Gastroesophageal sphincter (tissue), 4 donors: Measurements from ENCODE around the gene SSBP2. TPM values are rescaled to one million over a fixed set of nuclear protein-coding genes. Genes with fewer than 3 reads are reported as not detected.

ENCODE experiments used
- ATAC-seq: fragments of 150-250 bp; one replicate; pipeline ENCODE4 v1.9.1; 2016; ENCODE audit warnings: mild to moderate bottlenecking, moderate library complexity
- H3K27ac ChIP-seq, 4 donors: fragments of 200-600 bp; sonication (generic) in 3 of 4; 1 replicate in 3 of 4; 2 replicates in 1 of 4; pipeline ENCODE4 v1.5.1; 2016 to 2019
- H3K27me3 ChIP-seq: fragments of 200-600 bp; sonication (generic); one replicate; pipeline ENCODE4 v1.5.1; 2019
- H3K36me3 ChIP-seq, 2 donors: fragments of 200-600 bp; sonication (generic); one replicate each; pipeline ENCODE4 v1.5.1; 2019; ENCODE audit warnings: control low read depth in 1 of 2
- H3K4me1 ChIP-seq, 3 donors: fragments of 200-600 bp; sonication (generic); 1 replicate in 2 of 3; 2 replicates in 1 of 3; pipeline ENCODE4 v1.5.1; 2016 to 2019; ENCODE audit warnings: control low read depth in 2 of 3
- H3K4me3 ChIP-seq, 2 donors: fragments of 200-600 bp; sonication (generic); one replicate each; pipeline ENCODE4 v1.5.1; 2019; ENCODE audit warnings: mild to moderate bottlenecking in 1 of 2, moderate library complexity in 1 of 2
- H3K9me3 ChIP-seq, 3 donors: fragments of 200-600 bp; sonication (generic); one replicate each; pipeline ENCODE4 v1.5.1; 2017 to 2019; ENCODE audit warnings: control low read depth in 2 of 3
- EP300 ChIP-seq: sonication (generic); formaldehyde crosslinking; IDR thresholded peaks from one replicate; pipeline ENCODE4 v1.6.1; 2017; ENCODE audit warnings: antibody characterized with exemption, mild to moderate bottlenecking
- POLR2A ChIP-seq, 2 donors: fragments of 450-650 bp; IDR thresholded peaks; one replicate each; pipeline ENCODE4 v1.6.1; 2017; ENCODE audit warnings: antibody characterized with exemption in 2 of 2, mild to moderate bottlenecking in 2 of 2, moderate library complexity in 1 of 2
- POLR2AphosphoS5 ChIP-seq: sonication (generic); formaldehyde crosslinking; IDR thresholded peaks from one replicate; pipeline ENCODE4 v1.6.1; 2017; ENCODE audit warnings: antibody characterized with exemption
- WGBS, 2 donors: methylation state at CpG; one replicate each; pipeline ENCODE4 v1.1.5; 2018; ENCODE audit warnings: low coverage in 1 of 2; 5-methylcytosine and 5-hydroxymethylcytosine counted together
- total RNA-seq, 4 donors: library from RNA; depleted of rRNA; stranded (reverse); fragments of >200 nt; gene quantifications; one replicate each; pipeline ENCODE4 v1.1.0, GENCODE V29; 2016
- TF ChIP-seq, protein P1 (sequence below), 4 experiments: fragments of 200-600 bp in 2 of 4; fragments of 450-650 bp in 2 of 4; sonication (generic) in 1 of 4; IDR thresholded peaks; one replicate each; pipeline ENCODE4 v1.5.1; 2017 to 2019; ENCODE audit warnings: antibody characterized with exemption in 4 of 4, mild to moderate bottlenecking in 2 of 4, moderate library complexity in 2 of 4

SSBP2 gene
- total RNA-seq, 4 donors from 2014 or later = 61.3 to 138 (median 79.5) TPM

GRCh38 chr5:81772488-81772887, 21.6 kb upstream of the SSBP2 start:
- Histone ChIP-seq H3K4me1 (peaks cover 6 to 52% (median 10%) of the 10 kb centered on the region in 3 donors), H3K9me3 (no peaks in the 10 kb centered on the region), H3K36me3 (no peaks in the 10 kb centered on the region), H3K27ac (peak overlapping the region in 2 of 4 donors; percentile 48 to 59), H3K27me3 (no peaks in the 10 kb centered on the region), H3K4me3 (no peak overlapping the region)
- TF ChIP-seq POLR2AphosphoS5 (no peak), POLR2A (IDR thresholded peaks at IDR 0.05) (no peak)
- no peak for ATAC-seq
- 71 to 83% methylated on average over 4 to 5 of the region's 5 CpGs for WGBS, 2 donors

DNA sequence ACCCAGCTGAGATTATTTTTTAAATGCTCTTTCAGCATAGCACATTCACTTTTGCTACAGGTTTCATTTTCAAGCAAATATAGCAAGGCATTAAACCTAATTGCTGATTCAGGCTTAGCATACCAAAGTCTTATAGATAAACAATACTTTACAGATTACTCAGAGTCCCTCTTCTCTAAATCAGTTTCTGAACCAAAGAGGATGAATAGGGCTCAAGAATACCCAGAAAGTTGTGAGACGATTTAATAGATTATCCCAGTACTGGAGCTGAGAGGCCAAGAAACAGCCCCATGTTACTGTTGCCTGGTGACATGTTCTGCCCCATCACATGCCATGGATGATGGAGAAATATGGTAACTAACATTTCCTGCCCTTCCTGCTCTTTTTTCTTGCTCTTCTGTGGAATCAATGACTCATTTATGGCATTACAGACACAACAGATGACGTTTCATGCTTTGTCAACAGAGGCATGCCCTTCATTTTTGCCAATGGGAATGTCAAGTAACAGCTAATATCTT, 18.1 kb upstream of the SSBP2 start:
- Histone ChIP-seq H3K4me1 (peaks cover 6 to 38% (median 14%) of the 10 kb centered on the region in 3 donors), H3K36me3 (no peaks in the 10 kb centered on the region), H3K4me3 (no peak overlapping the region), H3K27me3 (no peaks in the 10 kb centered on the region), H3K9me3 (no peaks in the 10 kb centered on the region), H3K27ac (peak overlapping the region in 2 of 4 donors; percentile 11 to 41)
- WGBS, 2 donors = 37 to 50% methylated on average over 2 of the region's 2 CpGs
- ATAC-seq = no peak
- TF ChIP-seq POLR2AphosphoS5 (peak; percentile 55), EP300 (no peak)

DNA sequence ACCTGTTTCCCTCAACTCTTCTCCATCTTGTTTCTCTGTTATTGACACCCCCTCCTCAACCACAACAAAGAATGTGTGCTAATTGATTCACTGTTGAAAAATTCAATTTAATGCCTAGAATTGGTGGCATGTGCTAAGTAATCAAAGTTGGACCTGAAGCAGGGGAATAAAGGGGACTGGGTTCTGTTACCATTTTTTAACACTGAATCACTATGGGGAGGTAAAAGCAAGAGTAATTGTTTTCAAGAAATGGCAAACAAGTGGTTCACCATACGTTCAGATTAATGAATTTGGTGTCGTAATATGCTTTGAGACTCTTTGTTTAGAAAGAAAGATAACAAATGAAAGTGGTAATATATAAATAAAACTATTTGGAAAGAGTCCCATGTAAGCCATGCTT, 17.0 kb upstream of the SSBP2 start:
- Histone ChIP-seq H3K27me3 (no peaks in the 10 kb centered on the region), H3K4me3 (no peak overlapping the region), H3K4me1 (peaks cover 0 to 28% (median 9%) of the 10 kb centered on the region in 3 donors), H3K9me3 (no peaks in the 10 kb centered on the region), H3K36me3 (no peaks in the 10 kb centered on the region), H3K27ac (no peak overlapping the region)
- TF ChIP-seq EP300 (no peak), POLR2AphosphoS5 (no peak), POLR2A (IDR thresholded peaks at IDR 0.05) (no peak)
- TF ChIP-seq, protein P1, sequence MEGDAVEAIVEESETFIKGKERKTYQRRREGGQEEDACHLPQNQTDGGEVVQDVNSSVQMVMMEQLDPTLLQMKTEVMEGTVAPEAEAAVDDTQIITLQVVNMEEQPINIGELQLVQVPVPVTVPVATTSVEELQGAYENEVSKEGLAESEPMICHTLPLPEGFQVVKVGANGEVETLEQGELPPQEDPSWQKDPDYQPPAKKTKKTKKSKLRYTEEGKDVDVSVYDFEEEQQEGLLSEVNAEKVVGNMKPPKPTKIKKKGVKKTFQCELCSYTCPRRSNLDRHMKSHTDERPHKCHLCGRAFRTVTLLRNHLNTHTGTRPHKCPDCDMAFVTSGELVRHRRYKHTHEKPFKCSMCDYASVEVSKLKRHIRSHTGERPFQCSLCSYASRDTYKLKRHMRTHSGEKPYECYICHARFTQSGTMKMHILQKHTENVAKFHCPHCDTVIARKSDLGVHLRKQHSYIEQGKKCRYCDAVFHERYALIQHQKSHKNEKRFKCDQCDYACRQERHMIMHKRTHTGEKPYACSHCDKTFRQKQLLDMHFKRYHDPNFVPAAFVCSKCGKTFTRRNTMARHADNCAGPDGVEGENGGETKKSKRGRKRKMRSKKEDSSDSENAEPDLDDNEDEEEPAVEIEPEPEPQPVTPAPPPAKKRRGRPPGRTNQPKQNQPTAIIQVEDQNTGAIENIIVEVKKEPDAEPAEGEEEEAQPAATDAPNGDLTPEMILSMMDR (IDR thresholded peaks at IDR 0.05) = no peak
- 25 to 72% methylated on average over 2 of the region's 2 CpGs for WGBS, 2 donors
- ATAC-seq = no peak

DNA sequence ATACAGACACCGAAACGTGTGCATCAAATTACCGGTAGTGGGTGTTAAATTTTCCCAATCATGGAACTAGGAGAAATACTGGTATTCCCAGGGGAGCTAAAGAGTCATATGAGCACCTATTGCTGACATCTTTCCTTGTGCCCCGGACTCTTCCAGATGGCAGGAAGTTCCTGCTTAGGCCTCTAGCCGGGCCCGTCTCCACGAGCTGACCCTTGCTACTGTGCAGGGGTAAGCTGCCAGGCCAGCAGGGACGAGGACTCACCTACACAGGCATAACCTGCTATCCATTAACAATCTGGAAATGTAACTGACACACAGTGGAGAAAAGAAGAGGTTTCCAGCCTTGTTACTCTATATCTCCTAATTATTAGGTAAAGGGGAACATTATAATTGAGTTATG, 16.2 kb upstream of the SSBP2 start:
- Histone ChIP-seq H3K27me3 (no peaks in the 10 kb centered on the region), H3K4me1 (peaks cover 0 to 23% (median 6%) of the 10 kb centered on the region in 3 donors), H3K4me3 (no peak overlapping the region), H3K9me3 (no peaks in the 10 kb centered on the region), H3K36me3 (no peaks in the 10 kb centered on the region), H3K27ac (no peak overlapping the region)
- no peak for ATAC-seq
- WGBS, 2 donors = 73 to 77% methylated on average over 4 to 7 of the region's 8 CpGs
- TF ChIP-seq POLR2AphosphoS5 = no peak
- TF ChIP-seq POLR2A (IDR thresholded peaks at IDR 0.05) = no peak
- no peak for TF ChIP-seq EP300
- TF ChIP-seq, protein P1 (IDR thresholded peaks at IDR 0.05) = no peak

DNA sequence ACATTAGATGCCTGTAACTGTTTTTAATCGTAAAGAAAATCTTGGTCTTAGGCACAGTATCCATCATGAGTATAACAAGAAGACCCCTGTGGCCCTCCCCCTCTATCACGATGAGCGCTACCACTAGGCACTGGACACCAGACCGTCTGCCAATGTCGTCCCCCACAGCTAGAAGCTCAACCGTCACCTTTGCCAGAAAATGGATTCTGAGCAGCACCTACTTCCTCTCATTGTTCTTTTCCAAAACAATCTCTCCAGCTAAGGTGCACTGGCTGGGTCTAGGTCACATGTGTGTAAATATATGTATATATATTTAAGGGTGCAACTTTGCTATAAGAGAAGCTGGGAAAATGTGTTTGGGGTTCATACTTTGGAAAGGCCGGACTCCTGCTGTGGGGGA, 15.7 kb upstream of the SSBP2 start:
- no peaks in the 10 kb centered on the region for H3K9me3 ChIP-seq
- peaks cover 0 to 23% (median 6%) of the 10 kb centered on the region in 3 donors for H3K4me1 ChIP-seq
- TF ChIP-seq, protein P1 (IDR thresholded peaks at IDR 0.05) = no peak
- TF ChIP-seq EP300 = no peak
- no peak for TF ChIP-seq POLR2A (IDR thresholded peaks at IDR 0.05)
- no peak for TF ChIP-seq POLR2AphosphoS5
- H3K27ac ChIP-seq = no peak overlapping the region
- H3K4me3 ChIP-seq = no peak overlapping the region
- ATAC-seq = no peak
- 78 to 87% methylated on average over 6 of the region's 7 CpGs for WGBS, 2 donors
- H3K27me3 ChIP-seq = no peaks in the 10 kb centered on the region
- H3K36me3 ChIP-seq = no peaks in the 10 kb centered on the region

DNA sequence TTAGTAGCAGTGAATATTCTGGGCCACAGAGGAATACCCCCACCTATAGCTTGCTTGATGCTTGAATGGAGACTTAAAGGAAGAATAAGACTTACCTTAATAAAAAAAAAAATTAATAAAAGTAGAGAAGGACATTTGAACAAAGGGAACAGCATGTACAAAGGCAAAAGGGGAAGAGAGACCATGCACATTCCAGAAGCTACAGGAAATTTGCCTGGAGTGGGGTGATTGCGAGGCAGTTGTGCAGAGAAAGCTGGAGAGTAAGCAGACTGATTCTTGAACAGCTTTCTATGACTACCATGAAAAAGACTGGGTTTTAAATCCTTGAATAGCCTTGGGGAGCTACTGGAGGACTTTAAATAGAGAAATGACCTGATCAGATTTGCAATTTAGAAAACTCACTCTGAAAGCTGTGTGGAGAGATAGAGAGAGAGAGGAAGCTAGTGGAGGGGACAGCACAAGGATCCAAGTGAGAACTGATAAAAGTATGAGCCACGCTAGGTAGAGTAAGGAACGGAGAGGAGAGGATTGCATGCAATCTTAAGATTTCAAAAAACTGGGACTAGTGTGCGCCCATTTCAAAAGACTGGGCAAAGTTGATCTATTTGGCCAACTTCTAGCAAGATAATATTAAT, 12.5 kb upstream of the SSBP2 start:
- TF ChIP-seq POLR2A (IDR thresholded peaks at IDR 0.05) = no peak
- no peak for TF ChIP-seq POLR2AphosphoS5
- TF ChIP-seq, protein P1 (IDR thresholded peaks at IDR 0.05) = no peak
- no peak for TF ChIP-seq EP300
- no peaks in the 10 kb centered on the region for H3K27me3 ChIP-seq
- peaks cover 0 to 15% (median 6%) of the 10 kb centered on the region in 3 donors for H3K4me1 ChIP-seq
- H3K4me3 ChIP-seq = no peak overlapping the region
- no peak overlapping the region for H3K27ac ChIP-seq
- H3K36me3 ChIP-seq = no peaks in the 10 kb centered on the region
- H3K9me3 ChIP-seq = no peaks in the 10 kb centered on the region
- 89 to 96% methylated on average over 3 to 4 of the region's 4 CpGs for WGBS, 2 donors
- ATAC-seq = no peak
